SU-DHL-6 (cell line): ENCODE data around the gene SEMA5A.

Source experiments
- H2AFZ ChIP-seq: fragments of 200-600 bp; sonication (generic); 2 replicates; pipeline ENCODE4 v1.6.1; 2014; ENCODE audit warnings: low read depth, mild to moderate bottlenecking, moderate library complexity, mixed read lengths, antibody characterized with exemption, low read length; ENCODE audit not compliant: severe bottlenecking
- H3F3A ChIP-seq: fragments of 200-600 bp; shearing (Covaris generic); 2 replicates; pipeline ENCODE4 v1.6.0; 2016; ENCODE audit warnings: antibody characterized with exemption, mild to moderate bottlenecking; ENCODE audit not compliant: insufficient read depth
- H3K27ac ChIP-seq: fragments of 200-600 bp; sonication (generic); 2 replicates; pipeline ENCODE4 v1.5.1; 2016; ENCODE audit warnings: low read depth, mild to moderate bottlenecking, low read length, moderate library complexity, mixed read lengths
- H3K27me3 ChIP-seq: fragments of 200-600 bp; sonication (generic), shearing (Covaris generic); 2 replicates; pipeline ENCODE4 v1.6.0; 2014; ENCODE audit warnings: mild to moderate bottlenecking, low read length
- H3K36me3 ChIP-seq: fragments of 200-600 bp; sonication (generic); 2 replicates; pipeline ENCODE4 v1.6.1; 2014; ENCODE audit warnings: mild to moderate bottlenecking, low read length, mixed read lengths
- H3K4me2 ChIP-seq: fragments of 300-600, 200-600 bp; shearing (Covaris generic), sonication (generic); 2 replicates; pipeline ENCODE4 v1.6.0; 2014; ENCODE audit warnings: low read length, low read depth, mild to moderate bottlenecking; ENCODE audit not compliant: poor library complexity, severe bottlenecking
- H3K4me3 ChIP-seq: fragments of 200-600 bp; sonication (generic); 2 replicates; pipeline ENCODE4 v1.5.1; 2014; ENCODE audit warnings: antibody characterized with exemption, low read length, mild to moderate bottlenecking, mixed read lengths; ENCODE audit not compliant: insufficient read depth, poor library complexity, severe bottlenecking
- H3K79me2 ChIP-seq: fragments of 200-600 bp; sonication (generic); 2 replicates; pipeline ENCODE4 v1.6.1; 2014; ENCODE audit warnings: mild to moderate bottlenecking, low read length, moderate library complexity; ENCODE audit not compliant: insufficient read depth
- H3K9ac ChIP-seq: fragments of 200-600 bp; sonication (generic); 2 replicates; pipeline ENCODE4 v1.7.0; 2014; ENCODE audit warnings: mild to moderate bottlenecking, low read length
- H3K9me2 ChIP-seq: fragments of 200-600 bp; sonication (generic); replicated peaks from 2 replicates; pipeline ENCODE4 v1.6.1; 2014; ENCODE audit warnings: low read length; ENCODE audit not compliant: insufficient read depth
- H3K9me3 ChIP-seq: fragments of 200-600 bp; sonication (generic); 2 replicates; pipeline ENCODE4 v1.6.1; 2014; ENCODE audit warnings: low read length, mixed read lengths; ENCODE audit not compliant: insufficient read depth
- H4K20me1 ChIP-seq: fragments of 200-600 bp; sonication (generic); 2 replicates; pipeline ENCODE4 v1.6.1; 2014; ENCODE audit warnings: low read depth, mild to moderate bottlenecking, antibody characterized with exemption, low read length, moderate library complexity, mixed read lengths
- EZH2phosphoT487 ChIP-seq: fragments of 200-600 bp; sonication (generic), shearing (Covaris generic); conservative IDR thresholded peaks from 2 replicates; pipeline ENCODE4 v1.6.1; 2018; ENCODE audit warnings: mild to moderate bottlenecking, antibody characterized with exemption, low read length, moderate library complexity, mixed read lengths
- TF ChIP-seq, protein P1 (sequence below): fragments of 200-600 bp; sonication (generic); IDR thresholded peaks from one replicate; pipeline ENCODE4 v1.5.1; 2017; ENCODE audit warnings: antibody characterized with exemption, mild to moderate bottlenecking, low read length, moderate library complexity; ENCODE audit not compliant: insufficient read depth, poor library complexity, severe bottlenecking

SEMA5A gene

DNA sequence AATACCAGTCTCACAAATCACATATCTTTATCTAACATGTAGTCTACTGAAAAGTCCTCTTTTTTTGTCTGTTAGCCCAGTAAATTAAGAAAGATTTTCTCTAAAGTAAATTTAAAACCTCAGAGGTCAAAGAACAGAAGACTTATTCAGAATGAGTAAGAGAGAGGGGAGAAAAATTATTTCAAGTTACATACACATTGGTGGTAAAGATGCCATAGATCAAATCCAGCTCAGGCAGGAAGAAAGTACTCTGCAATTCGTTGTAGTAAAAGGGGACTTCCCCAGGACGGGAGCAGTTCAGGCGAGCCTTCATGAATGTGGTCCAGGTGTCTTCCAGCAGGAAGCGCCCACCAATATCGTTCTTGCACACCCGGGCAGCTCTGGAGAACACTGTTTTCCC lies 344.1 kb downstream of the SEMA5A start:
- Histone ChIP-seq H4K20me1 (no peaks in the 10 kb centered on the region), H2AFZ (no peak overlapping the region), H3K27me3 (no peaks in the 10 kb centered on the region), H3K4me3 (no peak overlapping the region), H3K9me2 (no peaks in the 10 kb centered on the region), H3K9ac (no peak overlapping the region), H3K4me2 (no peak overlapping the region), H3K9me3 (no peaks in the 10 kb centered on the region), H3K27ac (no peak overlapping the region), H3K36me3 (no peaks in the 10 kb centered on the region), H3F3A (no peaks in the 10 kb centered on the region), H3K79me2 (no peaks in the 10 kb centered on the region)
- TF ChIP-seq EZH2phosphoT487 = no peak

DNA sequence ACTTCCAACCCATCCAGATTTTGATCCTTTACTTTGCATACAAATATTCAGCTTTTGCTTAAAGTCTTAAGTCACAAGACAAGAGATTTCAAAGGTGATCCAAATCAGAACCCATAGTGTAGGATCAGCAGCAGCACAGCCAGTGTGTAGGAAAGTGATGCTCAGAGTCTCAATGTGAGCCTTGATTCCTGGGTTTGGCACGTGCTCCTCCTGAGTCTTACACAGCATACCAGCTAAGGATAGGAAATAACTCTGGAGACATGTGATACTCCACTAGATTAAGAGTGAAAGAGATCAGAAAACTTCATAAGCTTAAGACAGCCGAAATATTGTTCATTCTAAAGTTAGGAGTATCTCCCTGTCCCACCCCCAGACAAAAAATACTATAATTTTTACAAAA lies 344.9 kb downstream of the SEMA5A start:
- Histone ChIP-seq H3K4me3 (no peak overlapping the region), H2AFZ (no peak overlapping the region), H3K9me3 (no peaks in the 10 kb centered on the region), H3K4me2 (no peak overlapping the region), H4K20me1 (no peaks in the 10 kb centered on the region), H3K27me3 (no peaks in the 10 kb centered on the region), H3K9me2 (no peaks in the 10 kb centered on the region), H3K36me3 (no peaks in the 10 kb centered on the region), H3F3A (no peaks in the 10 kb centered on the region), H3K9ac (no peak overlapping the region), H3K79me2 (no peaks in the 10 kb centered on the region), H3K27ac (no peak overlapping the region)
- TF ChIP-seq, protein P1, sequence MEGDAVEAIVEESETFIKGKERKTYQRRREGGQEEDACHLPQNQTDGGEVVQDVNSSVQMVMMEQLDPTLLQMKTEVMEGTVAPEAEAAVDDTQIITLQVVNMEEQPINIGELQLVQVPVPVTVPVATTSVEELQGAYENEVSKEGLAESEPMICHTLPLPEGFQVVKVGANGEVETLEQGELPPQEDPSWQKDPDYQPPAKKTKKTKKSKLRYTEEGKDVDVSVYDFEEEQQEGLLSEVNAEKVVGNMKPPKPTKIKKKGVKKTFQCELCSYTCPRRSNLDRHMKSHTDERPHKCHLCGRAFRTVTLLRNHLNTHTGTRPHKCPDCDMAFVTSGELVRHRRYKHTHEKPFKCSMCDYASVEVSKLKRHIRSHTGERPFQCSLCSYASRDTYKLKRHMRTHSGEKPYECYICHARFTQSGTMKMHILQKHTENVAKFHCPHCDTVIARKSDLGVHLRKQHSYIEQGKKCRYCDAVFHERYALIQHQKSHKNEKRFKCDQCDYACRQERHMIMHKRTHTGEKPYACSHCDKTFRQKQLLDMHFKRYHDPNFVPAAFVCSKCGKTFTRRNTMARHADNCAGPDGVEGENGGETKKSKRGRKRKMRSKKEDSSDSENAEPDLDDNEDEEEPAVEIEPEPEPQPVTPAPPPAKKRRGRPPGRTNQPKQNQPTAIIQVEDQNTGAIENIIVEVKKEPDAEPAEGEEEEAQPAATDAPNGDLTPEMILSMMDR = no peak
- TF ChIP-seq EZH2phosphoT487 = no peak

DNA sequence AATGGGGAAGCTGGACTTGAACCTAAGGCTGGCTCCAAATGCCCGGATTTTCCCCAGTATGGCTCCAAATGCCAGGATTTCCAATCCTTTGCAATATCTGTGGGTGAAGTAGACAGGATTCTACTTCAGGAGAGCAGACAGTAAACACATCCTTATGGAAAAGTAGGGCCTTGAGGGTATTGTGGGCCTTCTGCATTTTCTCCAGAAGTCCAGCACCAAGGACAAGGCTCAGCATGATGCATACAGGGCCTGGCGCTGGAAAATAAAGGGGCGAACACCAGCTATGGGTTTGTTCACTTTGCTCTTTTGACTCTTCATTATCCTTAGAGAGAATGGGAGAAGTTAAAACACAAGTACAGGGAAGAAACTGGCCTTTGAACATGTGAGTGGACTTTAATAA lies 347.5 kb downstream of the SEMA5A start:
- H3K27me3 ChIP-seq = no peaks in the 10 kb centered on the region
- H3K36me3 ChIP-seq = no peaks in the 10 kb centered on the region
- no peaks in the 10 kb centered on the region for H3F3A ChIP-seq
- no peak overlapping the region for H3K9ac ChIP-seq
- no peak overlapping the region for H3K27ac ChIP-seq
- H3K9me3 ChIP-seq = no peaks in the 10 kb centered on the region
- H3K9me2 ChIP-seq = no peaks in the 10 kb centered on the region
- no peak overlapping the region for H3K4me3 ChIP-seq
- H3K79me2 ChIP-seq = no peaks in the 10 kb centered on the region
- H4K20me1 ChIP-seq = no peaks in the 10 kb centered on the region
- H3K4me2 ChIP-seq = no peak overlapping the region
- TF ChIP-seq, protein P1 = no peak
- no peak for TF ChIP-seq EZH2phosphoT487
- H2AFZ ChIP-seq = no peak overlapping the region

DNA sequence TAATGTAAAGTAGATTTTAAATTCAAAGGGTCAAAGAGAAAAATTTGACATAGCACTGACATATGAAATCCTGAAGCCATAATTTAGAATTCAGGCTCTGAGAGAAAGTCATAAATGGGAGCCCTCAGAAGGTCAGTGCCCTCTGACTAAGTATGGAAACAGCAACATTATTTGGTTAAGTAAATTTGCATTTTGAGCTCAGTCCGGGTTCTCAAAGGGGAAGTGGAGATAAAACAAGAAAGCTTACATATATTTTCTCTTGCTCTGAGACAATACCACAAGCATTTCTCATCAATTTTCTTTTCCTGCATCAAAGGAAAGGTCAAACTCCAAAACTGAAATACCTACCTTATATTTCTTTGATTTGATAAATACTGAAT lies 348.0 kb downstream of the SEMA5A start:
- no peaks in the 10 kb centered on the region for H3K9me2 ChIP-seq
- H3K36me3 ChIP-seq = no peaks in the 10 kb centered on the region
- no peaks in the 10 kb centered on the region for H4K20me1 ChIP-seq
- H3K79me2 ChIP-seq = no peaks in the 10 kb centered on the region
- H3K4me2 ChIP-seq = no peak overlapping the region
- no peaks in the 10 kb centered on the region for H3K9me3 ChIP-seq
- H3F3A ChIP-seq = no peaks in the 10 kb centered on the region
- H3K27ac ChIP-seq = no peak overlapping the region
- TF ChIP-seq, protein P1 = no peak
- no peak for TF ChIP-seq EZH2phosphoT487
- H3K4me3 ChIP-seq = no peak overlapping the region
- H3K27me3 ChIP-seq = no peaks in the 10 kb centered on the region
- H2AFZ ChIP-seq = no peak overlapping the region
- H3K9ac ChIP-seq = no peak overlapping the region
